GM12874 (cell line): ENCODE data around the gene FMO3.

Experiments used
- TF ChIP-seq, protein P1 (sequence below): IDR thresholded peaks from 2 replicates; pipeline ENCODE4 v1.5.1; 2011; ENCODE audit warnings: low read depth, mild to moderate bottlenecking, control low read depth, low read length, moderate library complexity; ENCODE audit not compliant: insufficient read depth

The FMO3 gene

DNA sequence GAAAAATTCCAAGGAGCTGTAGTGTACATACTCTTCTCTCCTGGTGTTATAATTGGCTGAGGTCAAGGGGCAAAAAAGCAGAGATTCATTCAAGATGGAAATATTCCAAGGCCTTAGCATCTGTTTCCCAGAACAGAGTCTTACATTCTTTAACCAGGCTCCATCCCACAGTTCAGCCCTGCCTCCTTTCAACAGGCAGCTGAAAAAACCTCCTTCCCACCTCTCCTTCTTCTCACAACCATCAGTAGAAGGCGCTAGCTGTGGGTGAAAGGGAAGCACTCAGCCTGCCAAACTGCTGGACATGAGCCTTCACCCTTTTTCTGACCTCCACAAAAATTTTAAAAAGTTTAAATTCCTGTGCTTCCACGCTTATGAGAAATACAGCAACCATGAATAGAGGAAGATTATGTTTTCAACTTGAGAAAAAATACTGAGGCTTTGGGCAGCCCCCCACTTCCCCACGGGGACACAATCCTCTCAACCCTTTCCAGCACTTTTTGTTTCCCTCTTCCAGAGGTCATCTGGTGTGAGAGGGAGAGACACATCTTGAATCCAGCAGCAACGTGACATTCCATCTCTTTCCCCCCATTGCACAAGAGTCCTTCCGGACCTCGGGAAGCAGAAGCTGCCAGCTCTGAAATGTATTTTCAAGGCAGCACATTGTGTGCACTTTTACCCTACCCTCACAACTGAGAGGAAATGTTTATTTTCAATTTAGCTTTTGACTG, 51.1 kb downstream of the FMO3 start:
- TF ChIP-seq, protein P1, sequence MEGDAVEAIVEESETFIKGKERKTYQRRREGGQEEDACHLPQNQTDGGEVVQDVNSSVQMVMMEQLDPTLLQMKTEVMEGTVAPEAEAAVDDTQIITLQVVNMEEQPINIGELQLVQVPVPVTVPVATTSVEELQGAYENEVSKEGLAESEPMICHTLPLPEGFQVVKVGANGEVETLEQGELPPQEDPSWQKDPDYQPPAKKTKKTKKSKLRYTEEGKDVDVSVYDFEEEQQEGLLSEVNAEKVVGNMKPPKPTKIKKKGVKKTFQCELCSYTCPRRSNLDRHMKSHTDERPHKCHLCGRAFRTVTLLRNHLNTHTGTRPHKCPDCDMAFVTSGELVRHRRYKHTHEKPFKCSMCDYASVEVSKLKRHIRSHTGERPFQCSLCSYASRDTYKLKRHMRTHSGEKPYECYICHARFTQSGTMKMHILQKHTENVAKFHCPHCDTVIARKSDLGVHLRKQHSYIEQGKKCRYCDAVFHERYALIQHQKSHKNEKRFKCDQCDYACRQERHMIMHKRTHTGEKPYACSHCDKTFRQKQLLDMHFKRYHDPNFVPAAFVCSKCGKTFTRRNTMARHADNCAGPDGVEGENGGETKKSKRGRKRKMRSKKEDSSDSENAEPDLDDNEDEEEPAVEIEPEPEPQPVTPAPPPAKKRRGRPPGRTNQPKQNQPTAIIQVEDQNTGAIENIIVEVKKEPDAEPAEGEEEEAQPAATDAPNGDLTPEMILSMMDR: no peak

DNA sequence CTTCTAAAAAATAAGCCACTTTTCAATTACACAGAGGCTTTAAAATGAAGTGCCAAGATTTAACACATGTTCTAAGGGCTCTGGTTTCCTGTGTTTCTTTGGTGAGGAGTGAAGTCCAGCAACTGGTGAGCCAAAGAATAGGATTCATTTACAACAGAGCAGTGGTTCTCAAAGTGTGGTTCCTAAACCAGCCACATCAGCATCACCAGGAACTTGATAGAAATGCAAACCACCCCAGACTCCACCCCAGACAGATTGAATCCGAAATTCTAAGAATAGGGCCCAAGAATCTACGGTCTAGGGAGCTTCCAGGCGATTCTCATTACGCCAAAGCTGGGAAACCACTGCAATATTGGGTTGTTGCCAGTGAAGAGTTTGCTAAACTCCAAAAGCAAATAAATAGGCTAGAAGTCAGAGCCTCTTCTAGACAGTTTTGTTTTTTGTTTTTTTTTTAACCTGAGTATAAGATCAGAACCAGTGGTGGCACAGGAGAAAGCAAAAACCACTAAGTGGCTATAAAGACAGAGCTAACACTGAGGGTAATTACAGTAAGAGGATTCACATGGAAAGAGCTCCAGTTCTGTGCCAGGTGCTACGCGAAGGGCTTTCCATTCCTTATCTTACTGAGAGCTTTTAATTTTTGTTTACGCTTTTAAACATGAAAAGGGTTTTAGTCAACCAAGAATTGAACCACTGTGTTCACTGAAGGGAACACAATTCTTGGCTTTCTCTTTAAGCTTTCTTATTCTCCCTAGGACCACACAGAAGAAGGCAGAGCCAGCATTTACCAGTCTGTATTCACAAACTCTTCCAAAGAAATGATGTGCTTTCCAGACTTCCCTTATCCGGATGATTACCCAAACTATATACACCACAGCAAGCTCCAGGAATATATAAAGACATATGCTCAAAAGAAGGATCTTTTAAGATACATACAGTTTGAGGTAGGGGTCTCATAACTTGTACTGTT, 52.0 kb downstream of the FMO3 start:
- TF ChIP-seq, protein P1: no peak

DNA sequence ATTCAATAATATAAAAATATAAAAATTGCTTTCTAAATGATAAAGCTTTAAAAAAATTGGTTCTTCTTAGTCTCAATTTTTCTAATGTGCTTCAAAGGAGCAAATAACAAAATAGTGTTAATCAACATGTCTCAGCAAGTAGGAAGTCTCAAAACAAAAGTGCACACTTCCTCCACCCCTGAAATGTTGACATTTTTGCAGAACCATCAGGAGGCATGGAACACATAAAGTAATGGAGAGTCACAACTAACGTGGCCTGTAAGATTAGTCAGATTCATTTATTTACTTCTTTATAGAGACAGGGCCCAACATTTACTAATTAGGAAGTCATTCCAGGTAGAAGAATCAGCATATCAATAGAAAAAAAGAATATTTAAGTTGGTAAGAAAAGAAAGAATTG, 59.5 kb downstream of the FMO3 start:
- TF ChIP-seq, protein P1: no peak

DNA sequence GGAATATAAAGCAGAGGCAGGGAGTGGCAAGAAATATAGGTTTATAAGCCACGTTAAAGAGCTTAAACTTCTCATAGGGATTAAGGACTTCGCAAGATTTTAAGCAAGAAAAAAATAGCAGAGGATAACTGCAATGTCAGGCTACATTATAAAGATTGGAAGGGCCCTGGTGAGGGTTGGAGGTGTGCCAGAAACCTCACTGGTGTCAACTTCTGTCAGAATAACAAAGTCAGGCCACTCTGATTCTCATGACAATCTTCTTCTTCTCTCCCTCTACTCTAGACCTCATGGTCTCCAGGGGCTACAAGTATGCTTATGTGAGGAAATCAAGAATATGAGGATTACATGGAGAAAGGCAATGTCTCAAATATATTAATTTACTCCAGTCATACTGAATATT, 61.8 kb downstream of the FMO3 start:
- TF ChIP-seq, protein P1: no peak

DNA sequence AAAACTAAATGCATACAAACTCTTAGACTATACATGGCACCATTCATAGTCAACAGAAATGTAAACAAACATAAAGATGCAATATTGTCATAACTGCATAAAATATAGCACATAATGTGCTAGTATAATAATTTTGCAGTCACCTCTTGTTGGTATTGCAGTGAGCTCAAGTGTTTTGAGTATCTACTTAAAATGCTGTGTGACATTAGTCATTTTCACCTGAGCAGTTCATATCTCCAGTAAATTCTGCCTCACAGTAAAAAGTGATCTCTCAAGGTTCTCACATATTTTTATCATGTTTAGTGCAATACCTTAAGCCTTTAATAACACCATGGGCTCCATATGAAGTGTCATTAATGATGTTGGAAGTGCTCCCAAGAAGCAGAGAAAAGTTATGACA, 64.8 kb downstream of the FMO3 start:
- TF ChIP-seq, protein P1: no peak

DNA sequence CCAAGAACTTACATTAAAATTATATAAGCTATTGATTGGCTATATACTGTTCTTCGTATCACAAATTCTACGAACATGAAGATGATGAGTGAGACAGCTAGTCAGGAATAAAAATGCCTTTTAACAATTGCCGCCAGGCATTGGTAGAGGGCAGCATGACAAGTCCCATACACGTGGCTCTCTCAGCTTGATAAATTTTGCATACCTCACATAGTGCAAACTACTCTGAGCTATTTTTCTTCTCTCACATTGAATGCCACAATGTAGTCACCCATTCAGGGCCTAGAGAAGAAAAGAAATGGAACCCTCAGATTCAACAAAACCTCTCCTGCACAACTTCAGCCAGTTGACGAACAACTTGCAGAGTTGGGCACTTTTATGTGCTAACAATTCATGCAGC, 67.4 kb downstream of the FMO3 start:
- TF ChIP-seq, protein P1: no peak

DNA sequence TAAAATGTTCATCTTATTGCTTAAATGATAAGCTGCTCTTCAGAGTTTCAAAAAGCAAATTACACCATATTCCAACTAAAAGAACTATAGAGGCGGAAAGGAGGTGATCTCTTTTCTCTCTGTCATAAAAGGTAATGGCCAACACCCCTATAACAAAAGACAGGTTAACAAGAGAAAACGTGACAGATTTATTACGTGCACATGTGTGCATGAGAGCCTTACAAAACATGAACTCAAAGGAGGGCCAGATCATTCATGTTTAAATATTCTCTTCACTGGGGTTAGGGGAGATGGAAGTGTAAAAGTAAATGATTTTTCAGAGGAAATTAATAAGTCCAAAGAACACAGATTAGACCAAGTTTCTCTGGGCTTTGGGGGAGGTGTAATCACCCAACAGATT, 67.8 kb downstream of the FMO3 start:
- TF ChIP-seq, protein P1: no peak
